ENCODE data around the gene ZP2.

GRCh38 chr16:21226749-21227148, 15.4 kb upstream of the ZP2 start:
- no peak for TF ChIP-seq ZNF37A (tag by site-specific recombination; IDR thresholded peaks at IDR 0.05)
- TF ChIP-seq CTCF (tag by site-specific recombination; IDR thresholded peaks at IDR 0.05): no peak
- TF ChIP-seq ZNF114 (tag by site-specific recombination; IDR thresholded peaks at IDR 0.05): no peak
- TF ChIP-seq ZNF391 (tag by site-specific recombination; IDR thresholded peaks at IDR 0.05; ENCODE audit: borderline replicate concordance, low read depth): no peak
- no peak for TF ChIP-seq ZNF335 (tag by site-specific recombination; conservative IDR thresholded peaks at IDR 0.05)
- TF ChIP-seq ZFP3 (tag by site-specific recombination; IDR thresholded peaks at IDR 0.05; ENCODE audit: low read depth): no peak
- TF ChIP-seq ZNF510 (tag by site-specific recombination; IDR thresholded peaks at IDR 0.05; ENCODE audit: insufficient replicate concordance): no peak
- TF ChIP-seq ZFP37 (tag by site-specific recombination; IDR thresholded peaks at IDR 0.05): no peak
- TF ChIP-seq IKZF3 (tag by site-specific recombination; IDR thresholded peaks at IDR 0.05): no peak
- no peak for TF ChIP-seq ZNF624 (tag by site-specific recombination; IDR thresholded peaks at IDR 0.05)
- no peak for TF ChIP-seq REST (tag by site-specific recombination; IDR thresholded peaks at IDR 0.05)
- TF ChIP-seq ZBTB1 (tag by site-specific recombination; IDR thresholded peaks at IDR 0.05): no peak
- no peak for TF ChIP-seq GLIS1 (tag by site-specific recombination; IDR thresholded peaks at IDR 0.05)
- TF ChIP-seq REPIN1 (tag by site-specific recombination; IDR thresholded peaks at IDR 0.05; ENCODE audit: low read depth): no peak

Data from HEK293 (cell line).